Neural progenitor cell (in vitro differentiated cells): Measurements from ENCODE around the gene BCL6B. TPM values are rescaled to one million over a fixed set of nuclear protein-coding genes. Genes with fewer than 3 reads are reported as not detected.
"Not testable (repeated sequence)": the region's sequence is repeated elsewhere in the genome, so short reads cannot be mapped to it uniquely, and the experiment has no call there.

Experiments used
- DNase-seq: peaks from one replicate; pipeline ENCODE4 v3.0.0-alpha.2; 2016; ENCODE audit warnings: low spot score
- H2AFZ ChIP-seq: fragments of 200-600 bp; sonication (generic); replicated peaks from 2 replicates; pipeline ENCODE4 v1.6.1; 2016; ENCODE audit warnings: antibody characterized with exemption
- H3F3A ChIP-seq: fragments of 200-600 bp; sonication (generic); 2 replicates; pipeline ENCODE4 v1.6.1; 2016; ENCODE audit warnings: antibody characterized with exemption, low read depth
- H3K27ac ChIP-seq: fragments of 200-600 bp; sonication (generic); 2 replicates; pipeline ENCODE4 v1.5.1; 2016; ENCODE audit warnings: mild to moderate bottlenecking
- H3K27me3 ChIP-seq: fragments of 200-600 bp; sonication (generic); 2 replicates; pipeline ENCODE4 v1.6.1; 2016; ENCODE audit warnings: mild to moderate bottlenecking, moderate library complexity
- H3K36me3 ChIP-seq: fragments of 200-600 bp; sonication (generic); 2 replicates; pipeline ENCODE4 v1.5.1; 2016
- H3K4me1 ChIP-seq: fragments of 200-600 bp; sonication (generic); 2 replicates; pipeline ENCODE4 v1.6.1; 2016; ENCODE audit warnings: mixed run types
- H3K4me2 ChIP-seq: fragments of 200-600 bp; sonication (generic); 2 replicates; pipeline ENCODE4 v1.6.1; 2016
- H3K4me3 ChIP-seq: fragments of 200-600 bp; sonication (generic); 2 replicates; pipeline ENCODE4 v1.5.1; 2016
- H3K79me2 ChIP-seq: fragments of 200-600 bp; sonication (generic); 2 replicates; pipeline ENCODE4 v1.6.1; 2016; ENCODE audit warnings: low read depth
- H3K9ac ChIP-seq: fragments of 200-600 bp; sonication (generic); 2 replicates; pipeline ENCODE4 v1.6.1; 2016
- H3K9me3 ChIP-seq: fragments of 200-600 bp; sonication (generic); 2 replicates; pipeline ENCODE4 v1.5.1; 2016; ENCODE audit warnings: low read depth
- H4K20me1 ChIP-seq: fragments of 200-600 bp; sonication (generic); 2 replicates; pipeline ENCODE4 v1.6.1; 2016; ENCODE audit warnings: low read depth
- H3K27ac Mint-ChIP-seq: 3 replicates; pipeline ENCODE4 v1.8.0; 2021; ENCODE audit warnings: mixed read lengths
- H3K27me3 Mint-ChIP-seq: 2 replicates; pipeline ENCODE4 v1.8.0; 2022; ENCODE audit warnings: low read depth, mild to moderate bottlenecking, inconsistent platforms, moderate library complexity, mixed read lengths; ENCODE audit not compliant: insufficient read depth
- H3K36me3 Mint-ChIP-seq: 3 replicates; pipeline ENCODE4 v1.8.0; 2021; ENCODE audit warnings: mixed read lengths
- H3K4me1 Mint-ChIP-seq: 3 replicates; pipeline ENCODE4 v1.8.0; 2021; ENCODE audit warnings: mixed read lengths
- H3K4me3 Mint-ChIP-seq: 3 replicates; pipeline ENCODE4 v1.8.0; 2021; ENCODE audit warnings: mild to moderate bottlenecking, moderate library complexity, mixed read lengths
- H3K9me3 Mint-ChIP-seq: 3 replicates; pipeline ENCODE4 v1.8.0; 2020; ENCODE audit warnings: mixed read lengths
- EZH2 ChIP-seq: fragments of 200-600 bp; sonication (generic); IDR thresholded peaks from 2 replicates; pipeline ENCODE4 v1.6.1; 2017; ENCODE audit warnings: antibody characterized with exemption, mild to moderate bottlenecking, moderate library complexity
- EZH2phosphoT487 ChIP-seq: fragments of 200-600 bp; sonication (generic); IDR thresholded peaks from 2 replicates; pipeline ENCODE4 v1.6.1; 2017; ENCODE audit warnings: antibody characterized with exemption
- total RNA-seq: library from RNA; depleted of rRNA; stranded (reverse); fragments of >200 nt; gene quantifications from 2 replicates; pipeline ENCODE4 v1.2.3, GENCODE V29; 2015; ENCODE audit warnings: low replicate concordance
- TF ChIP-seq, protein P1 (sequence below): fragments of 200-600 bp; sonication (generic); IDR thresholded peaks from 2 replicates; pipeline ENCODE4 v1.5.1; 2017; ENCODE audit warnings: antibody characterized with exemption, mild to moderate bottlenecking

The BCL6B gene
- total RNA-seq, 1 donor from 2014 or later = 3.8 TPM

DNA sequence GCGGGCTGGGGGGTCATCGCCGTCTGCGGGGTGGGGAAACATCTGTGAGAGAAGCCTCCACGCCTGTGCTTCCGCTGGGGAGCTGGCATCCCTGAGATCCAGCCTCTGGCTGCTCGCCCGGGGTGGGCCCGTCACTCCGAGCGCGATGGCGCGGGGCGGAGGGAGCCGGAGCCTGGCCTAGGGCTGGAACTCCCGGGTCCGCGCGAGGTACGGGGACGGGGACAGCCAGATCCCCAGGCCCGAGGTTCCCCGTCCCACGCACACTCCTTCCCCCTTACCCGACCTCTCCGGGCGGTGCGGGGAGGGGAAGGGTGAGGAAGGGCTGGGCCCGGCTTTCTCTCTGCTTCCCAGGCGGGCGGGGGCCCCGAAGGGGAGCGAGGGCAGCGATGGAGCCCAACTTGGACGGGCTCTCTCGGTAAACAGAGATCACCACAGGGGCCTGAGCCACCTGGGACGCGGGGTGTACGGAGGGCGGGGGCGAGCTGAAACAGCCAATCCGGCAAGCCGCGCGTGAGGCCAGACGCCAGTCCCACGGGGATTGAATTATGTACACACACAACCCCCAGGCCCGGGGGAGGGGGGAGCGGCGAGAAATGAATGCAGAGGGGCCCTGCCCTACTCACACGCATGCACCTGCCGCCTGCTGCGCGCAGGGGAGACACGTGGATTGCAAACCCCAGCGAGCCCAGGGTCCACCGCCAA, 20.8 kb downstream of the BCL6B start, which contains the start of gene SLC16A11:
TSS of gene SLC16A11 (minus strand) at position 596 of the 702 bp plus-strand sequence. CDS start at position 17, 579 bp downstream.
- Histone ChIP-seq H3F3A (peaks cover 26% of the 10 kb centered on the region), H3K36me3 (no peaks in the 10 kb centered on the region), H3K27me3 (peaks cover 78% of the 10 kb centered on the region), H3K9me3 (no peaks in the 10 kb centered on the region), H3K79me2 (no peaks in the 10 kb centered on the region), H3K9ac (no peak within 1 kb of the TSS), H3K4me2 (peak within 1 kb of the TSS; percentile 80), H3K4me1 (peaks cover 31% of the 10 kb centered on the region), H3K27ac (no peak within 1 kb of the TSS), H4K20me1 (peaks cover 32% of the 10 kb centered on the region), H2AFZ (peak within 1 kb of the TSS; percentile 39), H3K4me3 (peak within 1 kb of the TSS; percentile 43)
- DNase-seq = peak; percentile 58
- Mint-ChIP-seq H3K36me3 (no peaks in the 10 kb centered on the region), H3K4me3 (peak within 1 kb of the TSS; percentile 60), H3K4me1 (peaks cover 41% of the 10 kb centered on the region), H3K27me3 (peaks cover 38% of the 10 kb centered on the region), H3K27ac (no peak within 1 kb of the TSS), H3K9me3 (no peaks in the 10 kb centered on the region)
- TF ChIP-seq, protein P1, sequence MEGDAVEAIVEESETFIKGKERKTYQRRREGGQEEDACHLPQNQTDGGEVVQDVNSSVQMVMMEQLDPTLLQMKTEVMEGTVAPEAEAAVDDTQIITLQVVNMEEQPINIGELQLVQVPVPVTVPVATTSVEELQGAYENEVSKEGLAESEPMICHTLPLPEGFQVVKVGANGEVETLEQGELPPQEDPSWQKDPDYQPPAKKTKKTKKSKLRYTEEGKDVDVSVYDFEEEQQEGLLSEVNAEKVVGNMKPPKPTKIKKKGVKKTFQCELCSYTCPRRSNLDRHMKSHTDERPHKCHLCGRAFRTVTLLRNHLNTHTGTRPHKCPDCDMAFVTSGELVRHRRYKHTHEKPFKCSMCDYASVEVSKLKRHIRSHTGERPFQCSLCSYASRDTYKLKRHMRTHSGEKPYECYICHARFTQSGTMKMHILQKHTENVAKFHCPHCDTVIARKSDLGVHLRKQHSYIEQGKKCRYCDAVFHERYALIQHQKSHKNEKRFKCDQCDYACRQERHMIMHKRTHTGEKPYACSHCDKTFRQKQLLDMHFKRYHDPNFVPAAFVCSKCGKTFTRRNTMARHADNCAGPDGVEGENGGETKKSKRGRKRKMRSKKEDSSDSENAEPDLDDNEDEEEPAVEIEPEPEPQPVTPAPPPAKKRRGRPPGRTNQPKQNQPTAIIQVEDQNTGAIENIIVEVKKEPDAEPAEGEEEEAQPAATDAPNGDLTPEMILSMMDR = no peak
- TF ChIP-seq EZH2phosphoT487 (peak; percentile 68), EZH2 (peak; percentile 30)

DNA sequence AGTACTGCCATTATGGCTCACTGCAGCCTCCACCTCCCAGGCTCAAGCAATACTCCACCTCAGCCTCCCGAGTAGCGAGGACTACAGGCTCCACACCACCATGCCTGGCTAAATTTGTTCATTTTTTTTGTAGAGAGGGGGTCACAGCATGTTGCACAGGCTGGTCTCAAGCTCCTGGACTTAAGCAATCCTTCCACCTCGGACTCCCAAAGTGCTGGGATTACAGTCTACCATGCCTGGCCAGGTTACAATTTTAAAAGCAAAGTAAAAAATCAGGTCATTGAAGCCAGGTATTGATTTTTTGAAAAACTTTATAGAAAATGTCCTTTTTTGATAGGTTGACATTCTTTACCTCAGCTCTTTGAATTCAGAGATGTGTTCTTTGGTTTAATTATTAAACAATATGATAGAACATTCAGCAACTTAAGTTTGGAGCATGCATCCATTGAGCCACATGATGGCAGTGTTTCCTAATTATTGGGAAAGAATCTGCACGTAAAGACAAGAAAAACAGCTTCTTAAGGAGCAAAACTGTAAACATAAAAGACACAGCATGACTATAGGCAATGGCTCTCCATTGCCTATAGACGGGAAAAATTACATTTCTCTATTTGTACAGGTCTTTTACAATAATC, 22.8 kb downstream of the BCL6B start:
- Histone ChIP-seq H3K36me3 (no peaks in the 10 kb centered on the region), H3K27ac (no peak overlapping the region), H3K4me1 (peaks cover 31% of the 10 kb centered on the region), H3K79me2 (no peaks in the 10 kb centered on the region), H3K4me3 (peak overlapping the region; percentile 50), H3K27me3 (peaks cover 75% of the 10 kb centered on the region), H4K20me1 (peaks cover 26% of the 10 kb centered on the region), H3F3A (peaks cover 26% of the 10 kb centered on the region), H3K9me3 (no peaks in the 10 kb centered on the region), H3K9ac (no peak overlapping the region), H3K4me2 (peak overlapping the region; percentile 91), H2AFZ (no peak overlapping the region)
- Mint-ChIP-seq H3K36me3 (no peaks in the 10 kb centered on the region), H3K4me3 (peak overlapping the region; percentile 82), H3K4me1 (peaks cover 38% of the 10 kb centered on the region), H3K27me3 (peaks cover 35% of the 10 kb centered on the region), H3K27ac (no peak overlapping the region), H3K9me3 (no peaks in the 10 kb centered on the region)
- TF ChIP-seq, protein P1 = peak; percentile 96
- TF ChIP-seq EZH2 (peak; percentile 39), EZH2phosphoT487 (no peak)
- peak; percentile 76 for DNase-seq

DNA sequence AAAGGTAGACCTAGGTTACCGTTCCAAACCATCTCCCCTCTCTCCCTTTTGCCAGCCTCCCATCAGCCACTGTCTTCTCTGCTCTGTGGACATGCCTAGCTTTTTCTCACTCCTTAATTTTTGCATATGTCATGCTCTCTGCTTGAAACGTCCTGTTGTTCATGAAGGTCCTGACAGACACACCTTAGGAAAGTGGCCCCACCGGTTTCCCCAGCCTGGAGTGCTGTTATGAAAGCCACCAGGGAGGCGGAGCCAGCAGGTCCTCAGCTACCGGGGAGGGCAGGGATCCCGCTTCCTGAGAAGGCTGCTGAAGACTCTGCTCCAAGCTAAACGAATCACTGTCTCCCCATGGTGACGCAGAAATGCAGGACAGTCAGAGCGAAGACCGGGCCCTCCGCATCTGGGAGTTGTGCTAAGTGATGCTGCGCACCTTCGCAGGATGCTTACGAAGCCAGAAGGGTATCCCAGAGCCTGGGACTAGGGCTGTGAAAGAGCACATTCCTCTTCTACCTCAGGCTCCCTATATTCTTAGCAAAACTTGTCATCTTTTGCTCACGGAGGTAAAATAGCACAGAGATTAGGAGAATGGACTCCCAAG, 23.4 kb downstream of the BCL6B start:
- H3K4me3 ChIP-seq = peak overlapping the region; percentile 50
- H3K9ac ChIP-seq = no peak overlapping the region
- H4K20me1 ChIP-seq = peaks cover 25% of the 10 kb centered on the region
- H3K36me3 ChIP-seq = no peaks in the 10 kb centered on the region
- peaks cover 31% of the 10 kb centered on the region for H3K4me1 ChIP-seq
- Mint-ChIP-seq H3K4me3 (peak overlapping the region; percentile 82), H3K9me3 (no peaks in the 10 kb centered on the region), H3K36me3 (no peaks in the 10 kb centered on the region), H3K27ac (no peak overlapping the region), H3K27me3 (peaks cover 33% of the 10 kb centered on the region), H3K4me1 (peaks cover 39% of the 10 kb centered on the region)
- H3K9me3 ChIP-seq = no peaks in the 10 kb centered on the region
- no peak overlapping the region for H3K27ac ChIP-seq
- TF ChIP-seq EZH2 (peak; percentile 20), EZH2phosphoT487 (no peak)
- peak; percentile 54 for DNase-seq
- peaks cover 24% of the 10 kb centered on the region for H3F3A ChIP-seq
- H3K79me2 ChIP-seq = no peaks in the 10 kb centered on the region
- peak overlapping the region; percentile 91 for H3K4me2 ChIP-seq
- H2AFZ ChIP-seq = peak overlapping the region; percentile 80
- peaks cover 69% of the 10 kb centered on the region for H3K27me3 ChIP-seq

DNA sequence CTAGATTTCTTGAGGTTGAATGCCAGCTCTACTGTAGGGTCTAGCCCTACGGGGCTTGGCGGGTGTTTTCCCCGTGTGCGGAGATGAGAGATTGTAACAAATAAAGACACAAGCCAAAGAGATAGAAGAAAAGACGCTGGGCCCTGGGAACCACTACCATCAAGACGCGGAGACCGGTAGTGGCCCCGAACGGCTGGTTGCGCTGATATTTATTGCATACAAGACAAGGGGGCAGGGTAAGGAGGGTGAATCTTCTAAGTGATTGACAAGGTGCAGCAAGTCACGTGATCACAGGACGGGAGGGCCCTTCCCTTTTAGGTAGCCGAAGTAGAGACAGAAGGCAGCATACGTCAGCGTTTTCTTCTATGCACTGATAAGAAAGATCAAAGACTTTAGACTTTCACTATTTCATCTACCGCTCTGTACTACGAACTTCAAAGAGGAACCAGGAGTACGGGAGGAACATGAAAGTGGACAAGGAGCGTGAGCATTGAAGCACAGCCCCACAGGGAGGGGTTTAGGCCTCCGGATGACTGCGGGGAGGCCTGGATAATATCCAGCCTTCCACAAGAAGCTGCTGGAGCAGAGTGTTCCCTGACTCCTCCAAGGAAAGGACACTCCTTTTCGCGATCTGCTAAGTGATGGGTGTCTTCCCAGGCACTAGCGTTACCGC, 24.0 kb downstream of the BCL6B start:
- Mint-ChIP-seq H3K27me3 (peaks cover 33% of the 10 kb centered on the region), H3K27ac (peak overlapping the region; percentile 10), H3K4me1 (peaks cover 33% of the 10 kb centered on the region), H3K4me3 (peak overlapping the region; percentile 82)
- H2AFZ ChIP-seq = peak overlapping the region; percentile 80
- H3F3A ChIP-seq = peaks cover 17% of the 10 kb centered on the region
- H3K9ac ChIP-seq, H3K36me3 Mint-ChIP-seq, H3K36me3 ChIP-seq, H3K27ac ChIP-seq, H3K9me3 ChIP-seq, H3K9me3 Mint-ChIP-seq, H3K79me2 ChIP-seq: not testable (repeated sequence)
- H3K4me1 ChIP-seq = peaks cover 27% of the 10 kb centered on the region
- peak; percentile 60 for DNase-seq
- H4K20me1 ChIP-seq = peaks cover 19% of the 10 kb centered on the region
- H3K4me3 ChIP-seq = peak overlapping the region; percentile 50
- H3K4me2 ChIP-seq = peak overlapping the region; percentile 91
- peaks cover 63% of the 10 kb centered on the region for H3K27me3 ChIP-seq
